Neural progenitor cell (in vitro differentiated cells): ENCODE results near the gene ITPRID1. TPM values are rescaled to one million over a fixed set of nuclear protein-coding genes. Genes with fewer than 3 reads are reported as not detected.

Experiments used
- DNase-seq: peaks from one replicate; pipeline ENCODE4 v3.0.0-alpha.2; 2016; ENCODE audit warnings: low spot score
- H2AFZ ChIP-seq: fragments of 200-600 bp; sonication (generic); replicated peaks from 2 replicates; pipeline ENCODE4 v1.6.1; 2016; ENCODE audit warnings: antibody characterized with exemption
- H3F3A ChIP-seq: fragments of 200-600 bp; sonication (generic); 2 replicates; pipeline ENCODE4 v1.6.1; 2016; ENCODE audit warnings: antibody characterized with exemption, low read depth
- H3K27ac ChIP-seq: fragments of 200-600 bp; sonication (generic); 2 replicates; pipeline ENCODE4 v1.5.1; 2016; ENCODE audit warnings: mild to moderate bottlenecking
- H3K27me3 ChIP-seq: fragments of 200-600 bp; sonication (generic); 2 replicates; pipeline ENCODE4 v1.6.1; 2016; ENCODE audit warnings: mild to moderate bottlenecking, moderate library complexity
- H3K36me3 ChIP-seq: fragments of 200-600 bp; sonication (generic); 2 replicates; pipeline ENCODE4 v1.5.1; 2016
- H3K4me1 ChIP-seq: fragments of 200-600 bp; sonication (generic); 2 replicates; pipeline ENCODE4 v1.6.1; 2016; ENCODE audit warnings: mixed run types
- H3K4me2 ChIP-seq: fragments of 200-600 bp; sonication (generic); 2 replicates; pipeline ENCODE4 v1.6.1; 2016
- H3K4me3 ChIP-seq: fragments of 200-600 bp; sonication (generic); 2 replicates; pipeline ENCODE4 v1.5.1; 2016
- H3K79me2 ChIP-seq: fragments of 200-600 bp; sonication (generic); 2 replicates; pipeline ENCODE4 v1.6.1; 2016; ENCODE audit warnings: low read depth
- H3K9ac ChIP-seq: fragments of 200-600 bp; sonication (generic); 2 replicates; pipeline ENCODE4 v1.6.1; 2016
- H3K9me3 ChIP-seq: fragments of 200-600 bp; sonication (generic); 2 replicates; pipeline ENCODE4 v1.5.1; 2016; ENCODE audit warnings: low read depth
- H4K20me1 ChIP-seq: fragments of 200-600 bp; sonication (generic); 2 replicates; pipeline ENCODE4 v1.6.1; 2016; ENCODE audit warnings: low read depth
- H3K27ac Mint-ChIP-seq: 3 replicates; pipeline ENCODE4 v1.8.0; 2021; ENCODE audit warnings: mixed read lengths
- H3K27me3 Mint-ChIP-seq: 2 replicates; pipeline ENCODE4 v1.8.0; 2022; ENCODE audit warnings: low read depth, mild to moderate bottlenecking, inconsistent platforms, moderate library complexity, mixed read lengths; ENCODE audit not compliant: insufficient read depth
- H3K36me3 Mint-ChIP-seq: 3 replicates; pipeline ENCODE4 v1.8.0; 2021; ENCODE audit warnings: mixed read lengths
- H3K4me1 Mint-ChIP-seq: 3 replicates; pipeline ENCODE4 v1.8.0; 2021; ENCODE audit warnings: mixed read lengths
- H3K4me3 Mint-ChIP-seq: 3 replicates; pipeline ENCODE4 v1.8.0; 2021; ENCODE audit warnings: mild to moderate bottlenecking, moderate library complexity, mixed read lengths
- H3K9me3 Mint-ChIP-seq: 3 replicates; pipeline ENCODE4 v1.8.0; 2020; ENCODE audit warnings: mixed read lengths
- EZH2 ChIP-seq: fragments of 200-600 bp; sonication (generic); IDR thresholded peaks from 2 replicates; pipeline ENCODE4 v1.6.1; 2017; ENCODE audit warnings: antibody characterized with exemption, mild to moderate bottlenecking, moderate library complexity
- EZH2phosphoT487 ChIP-seq: fragments of 200-600 bp; sonication (generic); IDR thresholded peaks from 2 replicates; pipeline ENCODE4 v1.6.1; 2017; ENCODE audit warnings: antibody characterized with exemption
- total RNA-seq: library from RNA; depleted of rRNA; stranded (reverse); fragments of >200 nt; gene quantifications from 2 replicates; pipeline ENCODE4 v1.2.3, GENCODE V29; 2015; ENCODE audit warnings: low replicate concordance
- TF ChIP-seq, protein P1 (sequence below): fragments of 200-600 bp; sonication (generic); IDR thresholded peaks from 2 replicates; pipeline ENCODE4 v1.5.1; 2017; ENCODE audit warnings: antibody characterized with exemption, mild to moderate bottlenecking

The ITPRID1 gene
- total RNA-seq, 1 donor from 2014 or later = not detected

DNA sequence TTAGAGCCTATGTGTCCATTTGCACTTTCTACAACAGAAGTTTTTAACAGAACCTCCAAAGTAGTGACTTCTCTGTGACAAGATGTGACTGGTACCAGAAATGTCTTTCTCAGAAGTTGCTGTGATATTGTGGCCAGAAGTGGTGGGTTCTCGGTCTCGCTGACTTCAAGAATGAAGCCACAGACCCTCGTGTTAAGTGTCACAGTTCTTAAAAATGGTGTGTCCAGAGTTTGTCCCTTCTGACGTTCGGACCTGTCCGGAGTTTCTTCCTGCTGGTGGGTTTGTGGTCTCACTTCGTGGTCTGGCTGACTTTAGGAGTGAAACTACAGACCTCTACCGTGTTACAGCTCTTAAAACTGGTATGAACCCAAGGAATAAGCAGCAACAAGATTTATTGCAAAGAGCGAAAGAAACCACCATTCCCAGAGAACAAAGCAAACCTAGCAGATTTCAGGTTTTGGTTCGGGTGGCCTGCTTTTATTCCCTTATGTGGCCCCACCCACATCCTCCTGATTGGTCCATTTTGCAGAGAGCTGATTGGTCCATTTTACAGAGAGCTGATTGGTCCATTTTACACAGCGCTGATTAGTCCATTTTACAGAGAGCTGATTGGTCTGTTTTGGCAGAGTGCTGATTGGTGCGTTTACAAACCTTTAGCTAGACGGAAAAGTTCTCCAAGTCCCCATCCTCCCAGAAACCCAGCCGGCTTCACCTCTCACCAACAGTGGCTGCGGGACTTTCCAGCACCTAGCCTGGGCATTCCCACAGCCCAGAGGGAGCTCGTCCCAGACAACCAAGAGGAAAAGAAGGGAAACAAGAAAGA is 3.0 kb downstream of the ITPRID1 start:
- Mint-ChIP-seq H3K4me3 (no peak overlapping the region), H3K27ac (no peak overlapping the region), H3K36me3 (no peaks in the 10 kb centered on the region), H3K4me1 (no peaks in the 10 kb centered on the region), H3K27me3 (no peaks in the 10 kb centered on the region), H3K9me3 (no peaks in the 10 kb centered on the region)
- Histone ChIP-seq H2AFZ (no peak overlapping the region), H3K27me3 (no peaks in the 10 kb centered on the region), H3K9ac (no peak overlapping the region), H3F3A (no peaks in the 10 kb centered on the region), H3K27ac (no peak overlapping the region), H3K4me1 (no peaks in the 10 kb centered on the region), H3K9me3 (no peaks in the 10 kb centered on the region), H4K20me1 (no peaks in the 10 kb centered on the region), H3K4me2 (no peak overlapping the region), H3K36me3 (no peaks in the 10 kb centered on the region), H3K4me3 (no peak overlapping the region), H3K79me2 (no peaks in the 10 kb centered on the region)
- TF ChIP-seq, protein P1, sequence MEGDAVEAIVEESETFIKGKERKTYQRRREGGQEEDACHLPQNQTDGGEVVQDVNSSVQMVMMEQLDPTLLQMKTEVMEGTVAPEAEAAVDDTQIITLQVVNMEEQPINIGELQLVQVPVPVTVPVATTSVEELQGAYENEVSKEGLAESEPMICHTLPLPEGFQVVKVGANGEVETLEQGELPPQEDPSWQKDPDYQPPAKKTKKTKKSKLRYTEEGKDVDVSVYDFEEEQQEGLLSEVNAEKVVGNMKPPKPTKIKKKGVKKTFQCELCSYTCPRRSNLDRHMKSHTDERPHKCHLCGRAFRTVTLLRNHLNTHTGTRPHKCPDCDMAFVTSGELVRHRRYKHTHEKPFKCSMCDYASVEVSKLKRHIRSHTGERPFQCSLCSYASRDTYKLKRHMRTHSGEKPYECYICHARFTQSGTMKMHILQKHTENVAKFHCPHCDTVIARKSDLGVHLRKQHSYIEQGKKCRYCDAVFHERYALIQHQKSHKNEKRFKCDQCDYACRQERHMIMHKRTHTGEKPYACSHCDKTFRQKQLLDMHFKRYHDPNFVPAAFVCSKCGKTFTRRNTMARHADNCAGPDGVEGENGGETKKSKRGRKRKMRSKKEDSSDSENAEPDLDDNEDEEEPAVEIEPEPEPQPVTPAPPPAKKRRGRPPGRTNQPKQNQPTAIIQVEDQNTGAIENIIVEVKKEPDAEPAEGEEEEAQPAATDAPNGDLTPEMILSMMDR = no peak
- no peak for DNase-seq

DNA sequence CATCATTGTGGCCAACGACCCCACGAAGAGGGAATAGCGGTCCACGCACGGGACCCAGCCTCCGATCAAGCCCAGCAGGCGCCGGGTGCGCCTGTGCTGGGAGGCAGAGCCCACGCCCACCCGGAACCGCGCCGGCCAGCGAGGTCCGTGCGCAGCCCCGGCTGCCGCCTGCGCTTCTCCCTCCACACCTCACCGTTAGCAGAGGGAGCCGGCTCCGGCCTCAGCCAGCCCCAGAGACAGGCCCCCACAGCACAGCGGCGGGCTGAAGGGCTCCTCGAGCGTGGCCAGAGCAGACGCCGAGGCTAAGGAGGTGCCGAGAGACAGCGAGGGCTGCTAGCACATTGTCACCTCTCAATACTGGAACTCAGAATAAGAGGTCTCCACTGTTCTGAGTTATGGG is 3.6 kb downstream of the ITPRID1 start:
- no peak overlapping the region for H2AFZ ChIP-seq

GRCh38 chr7:31518766-31519165 is 4.9 kb downstream of the ITPRID1 start:
- Histone ChIP-seq H4K20me1 (no peaks in the 10 kb centered on the region), H2AFZ (no peak overlapping the region), H3K4me3 (no peak overlapping the region), H3K4me2 (no peak overlapping the region), H3K9ac (no peak overlapping the region), H3K4me1 (no peaks in the 10 kb centered on the region), H3K9me3 (no peaks in the 10 kb centered on the region), H3K79me2 (no peaks in the 10 kb centered on the region), H3K27ac (no peak overlapping the region), H3K36me3 (no peaks in the 10 kb centered on the region), H3F3A (no peaks in the 10 kb centered on the region), H3K27me3 (no peaks in the 10 kb centered on the region)
- TF ChIP-seq, protein P1 = no peak
- TF ChIP-seq EZH2 (no peak), EZH2phosphoT487 (no peak)
- no peaks in the 10 kb centered on the region for H3K36me3 Mint-ChIP-seq
- H3K9me3 Mint-ChIP-seq = no peaks in the 10 kb centered on the region
- no peak overlapping the region for H3K4me3 Mint-ChIP-seq
- H3K27ac Mint-ChIP-seq = no peak overlapping the region
- no peaks in the 10 kb centered on the region for H3K27me3 Mint-ChIP-seq
- no peaks in the 10 kb centered on the region for H3K4me1 Mint-ChIP-seq
- no peak for DNase-seq

More for the DNA sequence above, 3.6 kb downstream of the ITPRID1 start:
- Histone ChIP-seq H4K20me1 (no peaks in the 10 kb centered on the region), H3K9ac (no peak overlapping the region), H3K9me3 (no peaks in the 10 kb centered on the region), H3K36me3 (no peaks in the 10 kb centered on the region), H3K27ac (no peak overlapping the region), H3K4me2 (no peak overlapping the region), H3F3A (no peaks in the 10 kb centered on the region), H3K27me3 (no peaks in the 10 kb centered on the region), H3K79me2 (no peaks in the 10 kb centered on the region), H3K4me3 (no peak overlapping the region), H3K4me1 (no peaks in the 10 kb centered on the region)
- Mint-ChIP-seq H3K4me1 (no peaks in the 10 kb centered on the region), H3K36me3 (no peaks in the 10 kb centered on the region), H3K27ac (no peak overlapping the region), H3K4me3 (no peak overlapping the region), H3K27me3 (no peaks in the 10 kb centered on the region), H3K9me3 (no peaks in the 10 kb centered on the region)
- no peak for DNase-seq
- TF ChIP-seq EZH2phosphoT487 (no peak), EZH2 (no peak)
- TF ChIP-seq, protein P1 = no peak
